ENCODE results near the gene ATP2B2. TPM values are rescaled to one million over a fixed set of nuclear protein-coding genes. Genes with fewer than 3 reads are reported as not detected.

Gene ATP2B2
- total and polyA plus RNA-seq, 2 of the 8 experiments (the other 6 are each of a cell fraction or from before 2014, with no cell fraction given), result 0.14 to 1.2 TPM

GRCh38 chr3:10352146-10352911, 153.1 kb downstream of the ATP2B2 start:
- H3K18ac ChIP-seq (ENCODE audit: extremely low read depth, low read length), result no peak overlapping the region
- H2BK12ac ChIP-seq (ENCODE audit: low read depth, low read length), result 0 out of 2 replicates have a peak overlapping the region, but pooled peaks have one; percentile 4
- no peak overlapping the region for H3K56ac ChIP-seq (replicated peaks; ENCODE audit: insufficient read length, low read depth, low read length)
- H4K8ac ChIP-seq (ENCODE audit: extremely low read depth, insufficient read depth, low read length), result no peak overlapping the region
- H2BK15ac ChIP-seq (ENCODE audit: low read length), result no peak overlapping the region
- peaks cover 0 to 2% of the 10 kb centered on the region in 2 experiments for H4K20me1 ChIP-seq (replicated peaks in 1 of 2; ENCODE audit: control insufficient read depth in 1 of 2, insufficient read depth in 2 of 2, low read length in 2 of 2)
- H2BK20ac ChIP-seq (ENCODE audit: low read length), result no peak overlapping the region
- no peak overlapping the region for H4K91ac ChIP-seq (replicated peaks; ENCODE audit: insufficient read length, low read length)
- no peaks in the 10 kb centered on the region; the same call in 1 of the 2 replicates for H3K79me1 ChIP-seq (ENCODE audit: low read depth, low read length)
- no peak overlapping the region for H2AFZ ChIP-seq (ENCODE audit: low read length)
- WGBS, 2 experiments (ENCODE audit: extremely low coverage in 1 of 2, insufficient coverage in 1 of 2, insufficient read length in 1 of 2, insufficient replicate concordance in 2 of 2, low coverage in 1 of 2, low lambda C conversion rate in 2 of 2, missing lambda C conversion rate in 1 of 2), result 86% methylated on average over 13 of the region's 14 CpGs; no CpG with 5 or more reads in 1 of the 2 experiments
- no peak overlapping the region for H4K5ac ChIP-seq (ENCODE audit: insufficient read length, low read depth, low read length)
- no peaks in the 10 kb centered on the region for H3K9me3 ChIP-seq (ENCODE audit: insufficient read depth in 2 of 2, low read depth in 1 of 2, low read length in 1 of 2)
- no peak overlapping the region for H3K4me3 ChIP-seq (ENCODE audit: extremely low read depth in 1 of 4, insufficient read depth in 2 of 4, low read depth in 3 of 4, low read length in 4 of 4)
- H3K79me2 ChIP-seq (ENCODE audit: control insufficient read depth in 1 of 2, insufficient read depth in 2 of 2, low read length in 2 of 2), result no peaks in the 10 kb centered on the region
- POLR2A ChIA-PET (ENCODE audit: partially characterized antibody), result no interaction called here
- no peak overlapping the region for H2BK120ac ChIP-seq (replicated peaks; ENCODE audit: low read depth, low read length)
- no peak overlapping the region for H3K14ac ChIP-seq (ENCODE audit: insufficient read length)
- H2AK5ac ChIP-seq (ENCODE audit: low read depth, low read length), result no peak overlapping the region
- H3K27ac ChIP-seq (ENCODE audit: low read depth, low read length), result no peak overlapping the region
- H3K4me1 ChIP-seq (replicated peaks in 1 of 4; ENCODE audit: control insufficient read depth in 3 of 4, insufficient read depth in 4 of 4, low read length in 3 of 4), result peaks cover 0 to 5% (median 0%) of the 10 kb centered on the region in 4 experiments; a peak in 2 of 7 replicates
- H3K23ac ChIP-seq (ENCODE audit: insufficient read length), result no peak overlapping the region
- H3K23me2 ChIP-seq (ENCODE audit: low read depth, low read length), result no peaks in the 10 kb centered on the region
- H3K4me2 ChIP-seq (ENCODE audit: insufficient read depth in 1 of 2, low read depth in 2 of 2, low read length in 2 of 2), result no peak overlapping the region
- CTCF ChIA-PET (ENCODE audit: partially characterized antibody), result interaction anchor here (1.0 to 2.4 kb wide), 7 partner anchors 8 to 420 kb away, joined by 3 to 10 read pairs (median 4); no protein-coding TSS in a partner anchor
- H2BK5ac ChIP-seq (ENCODE audit: low read depth, low read length), result peak overlapping the region; percentile 28; the same call in 1 of the 2 replicates
- no peaks in the 10 kb centered on the region; a peak in 1 of 7 replicates for H3K27me3 ChIP-seq (replicated peaks in 1 of 4; ENCODE audit: control insufficient read depth in 3 of 4, extremely low read depth in 1 of 4, insufficient read depth in 3 of 4, low read length in 3 of 4)
- no peak overlapping the region for H3K4ac ChIP-seq (replicated peaks; ENCODE audit: insufficient read length, low read depth, low read length)
- no peak overlapping the region for H3K9ac ChIP-seq (replicated peaks in 1 of 4; ENCODE audit: extremely low read depth in 1 of 4, low read depth in 3 of 4, low read length in 3 of 4)
- no peak for DNase-seq (ENCODE audit: low read depth in 1 of 2, low spot score in 2 of 2)
- no peak for FAIRE-seq
- no peaks in the 10 kb centered on the region for H3K36me3 ChIP-seq (ENCODE audit: control insufficient read depth in 2 of 4, insufficient read depth in 4 of 4, low read length in 3 of 4)

Data from H1 (cell line).